CD4-positive, alpha-beta T cell treated with Interleukin-6 for 4 hours (primary cell): ENCODE data around the gene ADAT3.
"Not testable (repeated sequence)": the region's sequence is repeated elsewhere in the genome, so short reads cannot be mapped to it uniquely, and the experiment has no call there.

Experiments
- DNase-seq: peaks from one replicate; pipeline ENCODE4 v3.0.0-alpha.2; 2020; ENCODE audit warnings: mixed read lengths

Gene ADAT3

GRCh38 chr19:1884291-1884718 is 20.9 kb upstream of the ADAT3 start:
- DNase-seq: peak; percentile 40

- no peak for DNase-seq
These were observed 20.4 kb upstream of the ADAT3 start for GRCh38 chr19:1884719-1885334.

- DNase-seq: peak; percentile 95
These were observed 19.6 kb upstream of the ADAT3 start, which contains the start of gene ABHD17A for GRCh38 chr19:1885398-1886119. Gene ABHD17A (minus strand): TSS chr19:1885496. CDS start chr19:1881566, 3,930 bp downstream.

- DNase-seq: not testable (repeated sequence)
These were observed 18.8 kb upstream of the ADAT3 start for GRCh38 chr19:1886360-1886759.

- DNase-seq: no peak
These were observed 16.8 kb upstream of the ADAT3 start for GRCh38 chr19:1888385-1888784.

- DNase-seq: no peak
These were observed 15.3 kb upstream of the ADAT3 start for GRCh38 chr19:1889907-1890306.

GRCh38 chr19:1893791-1894190 is 11.4 kb upstream of the ADAT3 start:
- no peak for DNase-seq

GRCh38 chr19:1896508-1896907 is 8.7 kb upstream of the ADAT3 start:
- no peak for DNase-seq

- no peak for DNase-seq
These were observed 3.2 kb upstream of the ADAT3 start for GRCh38 chr19:1901940-1902404.

- DNase-seq: no peak
These were observed 2.3 kb upstream of the ADAT3 start for GRCh38 chr19:1902923-1903322.

- DNase-seq: no peak
These were observed 414 bp upstream of the ADAT3 start for GRCh38 chr19:1904860-1905109.

- DNase-seq: no peak
These were observed 720 bp downstream of the ADAT3 start for GRCh38 chr19:1905863-1906375.

GRCh38 chr19:1906985-1907562 is 1.9 kb downstream of the ADAT3 start:
- no peak for DNase-seq

- no peak for DNase-seq
These were observed 2.6 kb downstream of the ADAT3 start for GRCh38 chr19:1907563-1908363.

GRCh38 chr19:1908364-1908678 is 3.1 kb downstream of the ADAT3 start:
- DNase-seq: no peak

- DNase-seq: no peak
These were observed 4.5 kb downstream of the ADAT3 start for GRCh38 chr19:1909761-1910080.

GRCh38 chr19:1910177-1910576 is 5.0 kb downstream of the ADAT3 start:
- DNase-seq: no peak

- DNase-seq: no peak
These were observed 5.9 kb downstream of the ADAT3 start for GRCh38 chr19:1911098-1911497.

- DNase-seq: no peak
These were observed 6.8 kb downstream of the ADAT3 start for GRCh38 chr19:1911995-1912394.

GRCh38 chr19:1912760-1913505 is 7.7 kb downstream of the ADAT3 start:
- no peak for DNase-seq

- DNase-seq: no peak
These were observed 8.8 kb downstream of the ADAT3 start for GRCh38 chr19:1913781-1914577.

GRCh38 chr19:1914826-1915341 is 9.7 kb downstream of the ADAT3 start:
- no peak for DNase-seq
